ENCODE measurements around the gene OR56A3.

DNA sequence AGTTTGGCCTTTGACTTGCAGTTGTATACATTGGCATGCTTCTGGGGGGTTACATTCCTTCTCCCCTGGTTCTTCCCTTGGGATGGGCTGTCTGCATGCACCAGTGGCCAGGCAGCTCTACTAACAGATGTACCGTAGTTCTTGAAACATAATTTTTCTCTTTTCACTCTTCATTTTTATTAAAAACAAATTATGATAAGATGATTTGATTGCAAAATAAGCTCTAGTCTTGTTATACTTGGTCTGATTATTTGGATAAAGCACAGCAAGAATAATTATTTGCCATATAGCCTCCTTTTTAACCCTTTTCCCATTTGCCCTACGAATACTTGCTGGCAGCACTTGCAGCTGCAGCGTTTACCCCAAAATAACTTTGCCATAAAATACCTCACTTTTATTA is 13.5 kb downstream of the OR56A3 start:
- TF ChIP-seq, protein P1, sequence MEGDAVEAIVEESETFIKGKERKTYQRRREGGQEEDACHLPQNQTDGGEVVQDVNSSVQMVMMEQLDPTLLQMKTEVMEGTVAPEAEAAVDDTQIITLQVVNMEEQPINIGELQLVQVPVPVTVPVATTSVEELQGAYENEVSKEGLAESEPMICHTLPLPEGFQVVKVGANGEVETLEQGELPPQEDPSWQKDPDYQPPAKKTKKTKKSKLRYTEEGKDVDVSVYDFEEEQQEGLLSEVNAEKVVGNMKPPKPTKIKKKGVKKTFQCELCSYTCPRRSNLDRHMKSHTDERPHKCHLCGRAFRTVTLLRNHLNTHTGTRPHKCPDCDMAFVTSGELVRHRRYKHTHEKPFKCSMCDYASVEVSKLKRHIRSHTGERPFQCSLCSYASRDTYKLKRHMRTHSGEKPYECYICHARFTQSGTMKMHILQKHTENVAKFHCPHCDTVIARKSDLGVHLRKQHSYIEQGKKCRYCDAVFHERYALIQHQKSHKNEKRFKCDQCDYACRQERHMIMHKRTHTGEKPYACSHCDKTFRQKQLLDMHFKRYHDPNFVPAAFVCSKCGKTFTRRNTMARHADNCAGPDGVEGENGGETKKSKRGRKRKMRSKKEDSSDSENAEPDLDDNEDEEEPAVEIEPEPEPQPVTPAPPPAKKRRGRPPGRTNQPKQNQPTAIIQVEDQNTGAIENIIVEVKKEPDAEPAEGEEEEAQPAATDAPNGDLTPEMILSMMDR (IDR thresholded peaks at IDR 0.05): no peak
- TF ChIP-seq POLR2A (IDR thresholded peaks at IDR 0.05): no peak
